ENCODE data around the gene EVA1C.
"Not testable (repeated sequence)": the region's sequence is repeated elsewhere in the genome, so short reads cannot be mapped to it uniquely, and the experiment has no call there.

The EVA1C gene

GRCh38 chr21:32426592-32427051 lies 14.1 kb downstream of the EVA1C start:
- H3K4me3 ChIP-seq (ENCODE audit: insufficient read length, low read depth), result no peak overlapping the region
- TF ChIP-seq ZNF274 (IDR thresholded peaks at IDR 0.05; ENCODE audit: low read depth, low read length), result no peak
- TF ChIP-seq YY1 (IDR thresholded peaks at IDR 0.05; ENCODE audit: insufficient read depth, insufficient read length), result no peak
- TF ChIP-seq SUZ12 (IDR thresholded peaks at IDR 0.05; ENCODE audit: extremely low read depth, insufficient read depth, insufficient read length), result no peak
- H3K9me3 ChIP-seq (ENCODE audit: insufficient read depth, low read length), result peaks cover 21% of the 10 kb centered on the region
- H3K4me1 ChIP-seq (ENCODE audit: insufficient read depth, insufficient read length), result peaks cover 2% of the 10 kb centered on the region
- DNase-seq (ENCODE audit: low read depth, low spot score), result no peak
- no peak overlapping the region for H3K9ac ChIP-seq (ENCODE audit: insufficient read length, low read depth)
- no peaks in the 10 kb centered on the region for H3K36me3 ChIP-seq (ENCODE audit: insufficient read depth, insufficient read length, low read length)
- H3K27me3 ChIP-seq (ENCODE audit: insufficient read depth, insufficient read length), result no peaks in the 10 kb centered on the region

GRCh38 chr21:32427958-32428623 lies 15.6 kb downstream of the EVA1C start:
- H3K4me3 ChIP-seq (ENCODE audit: insufficient read length, low read depth), result no peak overlapping the region
- H3K9me3 ChIP-seq (ENCODE audit: insufficient read depth, low read length), result peaks cover 11% of the 10 kb centered on the region; the same call in 1 of the 2 replicates
- peaks cover 2% of the 10 kb centered on the region for H3K4me1 ChIP-seq (ENCODE audit: insufficient read depth, insufficient read length)
- H3K27me3 ChIP-seq (ENCODE audit: insufficient read depth, insufficient read length), result no peaks in the 10 kb centered on the region
- no peak for DNase-seq (ENCODE audit: low read depth, low spot score)
- TF ChIP-seq ZNF274 (IDR thresholded peaks at IDR 0.05; ENCODE audit: low read depth, low read length), result no peak
- no peaks in the 10 kb centered on the region for H3K36me3 ChIP-seq (ENCODE audit: insufficient read depth, insufficient read length, low read length)
- no peak overlapping the region for H3K9ac ChIP-seq (ENCODE audit: insufficient read length, low read depth)

- not testable (repeated sequence) for H3K4me3 ChIP-seq (ENCODE audit: insufficient read length, low read depth); H3K4me1 ChIP-seq (ENCODE audit: insufficient read depth, insufficient read length); H3K27me3 ChIP-seq (ENCODE audit: insufficient read depth, insufficient read length); H3K36me3 ChIP-seq (ENCODE audit: insufficient read depth, insufficient read length, low read length); H3K9ac ChIP-seq (ENCODE audit: insufficient read length, low read depth); DNase-seq (ENCODE audit: low read depth, low spot score)
- H3K9me3 ChIP-seq (ENCODE audit: insufficient read depth, low read length), result peaks cover 11% of the 10 kb centered on the region; the same call in 1 of the 2 replicates
Observed at GRCh38 chr21:32432982-32433660, 20.6 kb downstream of the EVA1C start.

GRCh38 chr21:32437729-32438128 lies 25.2 kb downstream of the EVA1C start:
- TF ChIP-seq SUZ12 (IDR thresholded peaks at IDR 0.05; ENCODE audit: extremely low read depth, insufficient read depth, insufficient read length) (no peak), YY1 (IDR thresholded peaks at IDR 0.05; ENCODE audit: insufficient read depth, insufficient read length) (no peak), ZNF274 (IDR thresholded peaks at IDR 0.05; ENCODE audit: low read depth, low read length) (no peak)
- H3K4me1 ChIP-seq (ENCODE audit: insufficient read depth, insufficient read length), result no peaks in the 10 kb centered on the region
- no peaks in the 10 kb centered on the region for H3K36me3 ChIP-seq (ENCODE audit: insufficient read depth, insufficient read length, low read length)
- no peaks in the 10 kb centered on the region for H3K27me3 ChIP-seq (ENCODE audit: insufficient read depth, insufficient read length)
- H3K9ac ChIP-seq (ENCODE audit: insufficient read length, low read depth), result no peak overlapping the region
- DNase-seq (ENCODE audit: low read depth, low spot score), result no peak
- no peaks in the 10 kb centered on the region for H3K9me3 ChIP-seq (ENCODE audit: insufficient read depth, low read length)
- H3K4me3 ChIP-seq (ENCODE audit: insufficient read length, low read depth), result no peak overlapping the region

GRCh38 chr21:32442566-32443318 lies 30.2 kb downstream of the EVA1C start:
- Histone ChIP-seq H3K27me3 (ENCODE audit: insufficient read depth, insufficient read length) (no peaks in the 10 kb centered on the region), H3K9ac (ENCODE audit: insufficient read length, low read depth) (no peak overlapping the region), H3K4me3 (ENCODE audit: insufficient read length, low read depth) (no peak overlapping the region), H3K4me1 (ENCODE audit: insufficient read depth, insufficient read length) (no peaks in the 10 kb centered on the region), H3K9me3 (ENCODE audit: insufficient read depth, low read length) (peaks cover 10% of the 10 kb centered on the region; the same call in 1 of the 2 replicates), H3K36me3 (ENCODE audit: insufficient read depth, insufficient read length, low read length) (no peaks in the 10 kb centered on the region)
- DNase-seq (ENCODE audit: low read depth, low spot score), result no peak
- no peak for TF ChIP-seq SUZ12 (IDR thresholded peaks at IDR 0.05; ENCODE audit: extremely low read depth, insufficient read depth, insufficient read length)
- TF ChIP-seq ZNF274 (IDR thresholded peaks at IDR 0.05; ENCODE audit: low read depth, low read length), result no peak
- no peak for TF ChIP-seq YY1 (IDR thresholded peaks at IDR 0.05; ENCODE audit: insufficient read depth, insufficient read length)

GRCh38 chr21:32445101-32445500 lies 32.6 kb downstream of the EVA1C start:
- Histone ChIP-seq H3K9me3 (ENCODE audit: insufficient read depth, low read length) (peaks cover 10% of the 10 kb centered on the region; the same call in 1 of the 2 replicates), H3K27me3 (ENCODE audit: insufficient read depth, insufficient read length) (no peaks in the 10 kb centered on the region), H3K9ac (ENCODE audit: insufficient read length, low read depth) (no peak overlapping the region), H3K4me1 (ENCODE audit: insufficient read depth, insufficient read length) (no peaks in the 10 kb centered on the region), H3K36me3 (ENCODE audit: insufficient read depth, insufficient read length, low read length) (no peaks in the 10 kb centered on the region), H3K4me3 (ENCODE audit: insufficient read length, low read depth) (no peak overlapping the region)
- DNase-seq (ENCODE audit: low read depth, low spot score), result no peak
- TF ChIP-seq SUZ12 (IDR thresholded peaks at IDR 0.05; ENCODE audit: extremely low read depth, insufficient read depth, insufficient read length), result no peak
- TF ChIP-seq ZNF274 (IDR thresholded peaks at IDR 0.05; ENCODE audit: low read depth, low read length), result no peak
- no peak for TF ChIP-seq YY1 (IDR thresholded peaks at IDR 0.05; ENCODE audit: insufficient read depth, insufficient read length)

GRCh38 chr21:32446440-32446839 lies 33.9 kb downstream of the EVA1C start:
- H3K9ac ChIP-seq (ENCODE audit: insufficient read length, low read depth); DNase-seq (ENCODE audit: low read depth, low spot score); H3K4me3 ChIP-seq (ENCODE audit: insufficient read length, low read depth); H3K27me3 ChIP-seq (ENCODE audit: insufficient read depth, insufficient read length); H3K4me1 ChIP-seq (ENCODE audit: insufficient read depth, insufficient read length); H3K36me3 ChIP-seq (ENCODE audit: insufficient read depth, insufficient read length, low read length): not testable (repeated sequence)
- peaks cover 10% of the 10 kb centered on the region; the same call in 1 of the 2 replicates for H3K9me3 ChIP-seq (ENCODE audit: insufficient read depth, low read length)
